Adrenal gland (tissue), 5 donors: ENCODE data around the gene ANXA6.

Source experiments
- CTCF ChIP-seq, 6 experiments: fragments of 450-650 bp in 4 of 6; fragments of 200-600 bp in 2 of 6; sonication (generic) in 1 of 6; IDR thresholded peaks; 1 replicate in 5 of 6; 2 replicates in 1 of 6; pipeline versions ENCODE4 v1.5.1 to v1.8.0; 2016 to 2021; ENCODE audit warnings: antibody characterized with exemption in 6 of 6, mild to moderate bottlenecking in 2 of 6, moderate library complexity in 1 of 6
- POLR2A ChIP-seq, 2 donors: fragments of 450-650 bp; IDR thresholded peaks; one replicate each; pipeline ENCODE4 v1.6.1; 2017; ENCODE audit warnings: antibody characterized with exemption in 2 of 2, mild to moderate bottlenecking in 2 of 2, moderate library complexity in 1 of 2
- donor health status: DM: no; HTN: no; CAD: no.

GRCh38 chr5:151076616-151077015 is 81.0 kb downstream of the ANXA6 start:
- TF ChIP-seq CTCF (IDR thresholded peaks at IDR 0.05), result no peak
- no peak for TF ChIP-seq POLR2A (IDR thresholded peaks at IDR 0.05)
